T-helper 2 cell treated with Interferon-gamma antibody and Interleukin-4, amounts not matched to agents 100 ng/mL and 5 ng/mL, for 36 hours (primary cell): ENCODE results near the gene DNAI1. TPM values are rescaled to one million over a fixed set of nuclear protein-coding genes. Genes with fewer than 3 reads are reported as not detected.

ENCODE experiments used
- intact Hi-C: fragments of 100-400 bp; cut with micrococcal nuclease; formaldehyde crosslinking; loops from one replicate; pipeline ENCODE4 v1.15.1; 2023
- total RNA-seq: library from RNA; stranded (reverse); gene quantifications from 2 replicates; pipeline ENCODE4 v1.2.3, GENCODE V29; 2022

The DNAI1 gene
- total RNA-seq, 1 donor from 2014 or later: not detected

- intact Hi-C loops: no loop called here
Observed at GRCh38 chr9:34555500-34555899, 96.9 kb downstream of the DNAI1 start.

DNA sequence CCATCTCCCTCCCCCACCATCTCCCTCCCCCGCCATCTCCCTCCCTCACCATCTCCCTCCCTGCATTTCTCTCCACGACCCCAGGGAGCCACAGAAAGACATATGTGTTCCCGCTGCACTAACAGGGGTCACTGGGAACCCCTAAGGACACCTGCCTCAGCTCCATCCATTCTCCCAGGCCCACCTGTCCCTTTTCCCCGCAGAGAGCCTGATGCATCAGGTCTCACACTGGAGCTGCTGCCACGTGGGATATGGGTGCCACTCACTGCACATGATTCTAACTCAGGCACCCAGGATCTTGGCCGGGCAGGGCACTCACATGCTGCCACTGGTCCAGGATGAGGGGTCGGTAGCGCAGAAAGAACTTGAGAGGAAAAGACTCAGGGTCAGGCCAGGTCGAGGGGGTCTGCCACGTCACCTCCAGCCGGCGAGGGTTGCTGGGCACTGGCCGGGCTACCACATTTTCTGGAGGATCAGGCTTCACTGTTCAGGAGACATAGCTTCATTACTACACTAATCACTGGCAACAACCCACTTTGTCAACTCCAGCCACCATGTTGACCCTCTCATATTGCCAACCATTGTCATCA lies 97.4 kb downstream of the DNAI1 start:
- intact Hi-C loops: no loop called here

- intact Hi-C loops: no loop called here
Observed at GRCh38 chr9:34556949-34557348, 98.3 kb downstream of the DNAI1 start.

GRCh38 chr9:34557426-34558321 lies 99.1 kb downstream of the DNAI1 start:
- intact Hi-C loops: no loop called here

DNA sequence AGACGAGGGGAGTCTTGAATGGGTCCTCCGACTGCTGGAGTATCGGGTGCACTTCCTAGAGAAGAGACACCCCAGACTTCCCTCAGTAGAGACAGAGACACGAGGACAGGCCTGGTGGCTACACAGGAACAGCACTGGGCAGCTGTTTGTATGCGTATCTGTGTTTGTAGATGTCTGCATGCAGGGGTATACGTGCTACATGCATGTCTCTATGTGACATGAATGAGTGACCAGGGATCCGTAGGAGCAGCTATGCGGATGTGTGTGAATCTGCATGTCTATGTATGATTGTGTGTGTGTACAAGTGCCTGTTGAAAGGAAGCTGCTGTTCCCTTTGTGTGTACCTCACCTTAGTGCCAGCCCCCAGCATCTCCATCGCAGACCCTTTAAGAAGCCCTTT lies 99.8 kb downstream of the DNAI1 start:
- intact Hi-C loops: no loop called here

DNA sequence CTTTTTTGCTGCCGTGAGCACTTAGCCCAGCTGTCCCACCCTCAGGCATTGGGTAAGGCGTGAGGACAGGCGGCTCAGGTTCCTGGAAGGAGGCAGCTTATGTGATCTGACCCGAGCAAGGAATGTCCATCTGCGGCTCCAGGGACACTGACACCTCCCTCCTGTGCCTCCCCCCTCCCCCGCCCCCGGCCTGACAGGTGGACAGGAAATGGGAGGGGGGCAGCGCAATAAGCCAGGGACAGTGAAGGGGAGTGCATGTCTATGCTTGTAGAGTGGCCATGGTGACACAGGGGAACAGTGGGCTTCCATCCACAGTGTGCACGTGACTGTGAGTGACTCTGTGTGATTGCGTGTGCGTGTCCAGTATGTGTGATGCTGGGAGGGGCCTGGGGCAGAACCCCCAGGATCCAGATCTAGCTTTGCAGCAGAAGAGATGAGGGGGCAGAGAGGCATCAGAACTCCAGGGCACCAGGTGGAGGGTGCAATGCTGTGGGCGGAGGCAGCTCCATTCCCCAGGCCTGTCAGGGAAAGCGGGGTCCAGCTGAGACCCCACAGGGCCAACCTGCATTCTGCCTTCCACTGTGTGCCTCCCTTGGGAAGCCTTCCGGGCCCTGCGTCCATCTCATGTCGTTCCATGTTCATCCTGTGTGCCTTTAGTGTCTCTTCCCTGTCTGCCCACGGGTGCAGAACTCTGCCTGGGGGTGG lies 100.5 kb downstream of the DNAI1 start:
- intact Hi-C loops: no loop called here

GRCh38 chr9:34559624-34560455 lies 101.2 kb downstream of the DNAI1 start:
- intact Hi-C loops: no loop called here

GRCh38 chr9:34560599-34561214 lies 102.1 kb downstream of the DNAI1 start:
- intact Hi-C loops: no loop called here

DNA sequence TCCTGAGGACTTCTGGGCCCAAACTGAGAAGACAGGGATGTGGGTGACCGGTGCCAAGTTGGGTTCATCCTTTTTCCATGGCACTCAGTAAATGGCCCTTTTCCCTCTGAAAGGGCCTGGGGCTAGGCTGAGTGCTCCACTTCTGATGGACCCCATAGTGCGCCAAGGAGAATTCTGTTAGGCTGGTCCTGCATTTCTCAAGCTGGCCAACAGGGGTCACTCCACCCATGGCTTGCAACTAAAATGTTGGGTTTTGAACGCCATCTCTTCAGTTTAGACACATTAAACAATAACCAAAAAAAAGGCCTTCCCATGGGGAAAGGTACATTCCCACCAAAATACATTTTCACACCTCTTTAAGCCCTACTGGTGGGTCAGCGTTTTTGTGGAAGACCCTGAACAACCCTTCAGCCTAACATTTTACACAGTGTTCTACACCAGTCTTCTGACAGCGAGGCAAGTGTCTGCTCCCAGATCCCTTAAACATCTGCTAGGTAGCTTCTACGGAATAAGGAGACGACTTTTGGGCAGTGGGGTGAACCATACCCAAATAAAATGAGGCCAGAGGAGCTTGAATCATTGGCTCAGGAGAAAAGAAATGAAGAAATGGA lies 103.6 kb downstream of the DNAI1 start:
- intact Hi-C loops: no loop called here

- intact Hi-C loops: no loop called here
Observed at GRCh38 chr9:34563262-34563661, 104.7 kb downstream of the DNAI1 start.

DNA sequence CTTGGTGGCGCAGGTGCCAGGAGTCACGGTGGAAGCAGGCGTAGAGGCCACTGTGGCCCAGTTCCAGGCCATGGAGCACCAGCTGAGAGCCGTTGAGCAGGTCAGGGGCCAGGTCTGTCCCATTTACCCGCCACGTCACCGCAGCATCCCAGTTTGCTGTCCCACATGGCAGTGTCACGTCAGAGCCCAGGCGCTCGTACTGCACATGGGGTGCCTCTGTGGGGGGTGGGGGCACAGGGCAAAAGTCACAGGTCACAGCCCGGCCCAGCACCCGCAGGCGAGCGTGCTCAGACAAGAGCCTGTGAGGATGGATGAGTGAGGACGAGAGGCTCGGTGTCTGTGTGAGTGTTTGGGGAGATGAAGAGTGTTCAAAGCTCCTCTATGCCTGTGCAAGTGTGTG lies 106.0 kb downstream of the DNAI1 start:
- intact Hi-C loops: no loop called here

DNA sequence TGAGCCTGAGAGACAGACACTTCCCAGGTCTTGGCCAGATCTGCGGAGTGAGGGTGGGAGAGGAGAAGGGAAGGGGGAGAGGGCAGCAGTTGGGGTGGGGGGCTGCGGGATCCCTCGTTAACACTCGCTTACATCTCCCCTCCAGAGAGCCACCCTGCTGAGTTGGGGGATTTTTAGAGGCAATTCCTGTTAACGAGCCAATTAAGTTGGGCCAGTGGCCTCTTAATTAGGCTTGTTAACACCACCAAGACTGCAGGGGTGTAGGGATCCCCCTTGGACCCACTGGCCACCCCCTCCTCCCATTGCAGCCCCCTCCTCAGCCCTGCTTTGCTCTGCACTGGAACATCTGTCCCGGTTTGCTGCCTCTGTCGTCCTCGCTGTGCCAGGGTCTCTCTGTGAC lies 107.3 kb downstream of the DNAI1 start:
- intact Hi-C loops: no loop called here

GRCh38 chr9:34566322-34566721 lies 107.7 kb downstream of the DNAI1 start:
- intact Hi-C loops: no loop called here

- intact Hi-C loops: no loop called here
Observed at GRCh38 chr9:34566972-34567371, 108.4 kb downstream of the DNAI1 start.

DNA sequence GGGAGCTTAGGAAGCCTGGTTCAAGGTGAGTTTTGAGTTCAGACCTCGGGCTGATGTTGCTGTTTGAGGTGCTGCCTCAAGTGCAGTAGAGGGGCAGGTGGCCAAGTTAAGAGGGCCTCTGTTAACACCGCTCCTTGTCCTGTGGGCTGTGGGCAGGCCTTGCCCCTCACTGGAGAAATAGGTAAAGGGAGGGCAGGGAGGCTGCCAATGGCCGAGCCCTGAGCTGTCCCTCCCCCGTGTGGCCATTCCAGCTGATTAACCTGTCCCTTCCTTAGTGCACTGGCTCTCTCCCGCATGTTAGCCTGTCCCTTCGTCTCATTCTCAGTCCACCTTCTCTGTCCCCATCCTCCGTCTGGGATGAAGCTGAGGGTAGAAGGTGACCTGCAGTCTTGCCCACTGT lies 109.5 kb downstream of the DNAI1 start:
- intact Hi-C loops: no loop called here

DNA sequence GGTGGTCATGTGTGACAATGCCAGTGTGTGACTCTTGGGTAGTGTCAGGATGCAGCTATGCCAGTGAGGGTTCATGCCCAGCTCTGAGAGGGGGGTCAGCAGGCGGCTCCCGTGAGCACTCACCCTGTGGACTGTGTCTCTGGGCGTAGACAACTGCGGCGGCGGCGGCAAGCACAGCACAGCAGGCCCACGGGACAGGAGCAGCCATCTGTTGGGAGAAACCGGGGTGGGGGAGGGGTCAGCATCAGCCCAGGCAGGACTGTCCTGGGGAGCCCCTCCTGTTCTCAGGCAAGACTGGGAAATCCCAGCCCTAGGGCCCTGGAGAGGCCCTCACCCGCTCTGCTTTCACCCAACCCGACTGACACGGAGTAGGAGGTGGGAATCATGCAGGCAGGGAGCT lies 110.2 kb downstream of the DNAI1 start:
- intact Hi-C loops: no loop called here

GRCh38 chr9:34570376-34570775 lies 111.8 kb downstream of the DNAI1 start:
- intact Hi-C loops: no loop called here
